Fibroblast of lung (primary cell): Measurements from ENCODE around the gene HYAL1.
A peak's percentile ranks its signal among the peaks of the same experiment; 100 is the strongest.

Experiments
- EZH2 ChIP-seq: IDR thresholded peaks from 2 replicates; pipeline ENCODE4 v1.5.1; 2012; ENCODE audit warnings: low read length, control low read depth, mild to moderate bottlenecking; ENCODE audit errors: missing control alignments
- TF ChIP-seq, protein P1 (sequence below), 2 donors: IDR thresholded peaks in 1 of 2; conservative IDR thresholded peaks in 1 of 2; 1 replicate in 1 of 2; 2 replicates in 1 of 2; pipeline ENCODE4 v1.5.1; 2011 to 2012; ENCODE audit warnings: low read length in 2 of 2, control low read depth in 1 of 2, inconsistent platforms in 1 of 2, low read depth in 1 of 2, mild to moderate bottlenecking in 1 of 2

DNA sequence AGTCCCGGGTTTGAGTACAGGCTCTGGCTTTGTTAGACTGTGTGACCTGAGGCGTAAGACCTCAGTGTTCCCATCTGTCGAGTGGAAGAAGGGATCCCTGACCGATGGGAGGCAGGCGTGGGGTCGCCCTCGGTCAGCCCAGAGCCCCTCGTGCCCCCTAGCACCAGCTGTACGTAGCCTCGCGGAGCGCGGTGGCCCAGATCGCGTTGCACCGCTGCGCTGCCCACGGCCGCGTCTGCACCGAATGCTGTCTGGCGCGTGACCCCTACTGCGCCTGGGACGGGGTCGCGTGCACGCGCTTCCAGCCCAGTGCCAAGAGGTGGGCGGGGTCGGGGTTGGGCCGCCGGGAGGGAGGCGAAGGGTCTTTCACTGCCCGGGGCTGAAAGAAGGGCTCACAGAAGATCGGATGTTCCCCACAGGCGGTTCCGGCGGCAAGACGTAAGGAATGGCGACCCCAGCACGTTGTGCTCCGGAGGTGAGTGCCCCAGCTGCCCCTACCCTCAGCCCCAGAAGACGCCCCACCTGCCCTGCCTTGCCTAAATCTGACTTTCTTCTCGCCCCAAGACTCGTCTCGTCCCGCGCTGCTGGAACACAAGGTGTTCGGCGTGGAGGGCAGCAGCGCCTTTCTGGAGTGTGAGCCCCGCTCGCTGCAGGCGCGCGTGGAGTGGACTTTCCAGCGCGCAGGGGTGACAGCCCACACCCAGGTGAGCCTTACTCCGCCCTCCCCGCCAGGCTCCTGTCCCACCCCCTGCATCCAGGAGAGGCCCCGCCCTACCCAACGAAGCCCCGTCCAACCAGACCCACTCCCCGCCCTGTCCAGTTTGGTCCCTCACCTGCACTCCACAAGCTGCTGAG, 28.0 kb downstream of the HYAL1 start:
- TF ChIP-seq, protein P1, sequence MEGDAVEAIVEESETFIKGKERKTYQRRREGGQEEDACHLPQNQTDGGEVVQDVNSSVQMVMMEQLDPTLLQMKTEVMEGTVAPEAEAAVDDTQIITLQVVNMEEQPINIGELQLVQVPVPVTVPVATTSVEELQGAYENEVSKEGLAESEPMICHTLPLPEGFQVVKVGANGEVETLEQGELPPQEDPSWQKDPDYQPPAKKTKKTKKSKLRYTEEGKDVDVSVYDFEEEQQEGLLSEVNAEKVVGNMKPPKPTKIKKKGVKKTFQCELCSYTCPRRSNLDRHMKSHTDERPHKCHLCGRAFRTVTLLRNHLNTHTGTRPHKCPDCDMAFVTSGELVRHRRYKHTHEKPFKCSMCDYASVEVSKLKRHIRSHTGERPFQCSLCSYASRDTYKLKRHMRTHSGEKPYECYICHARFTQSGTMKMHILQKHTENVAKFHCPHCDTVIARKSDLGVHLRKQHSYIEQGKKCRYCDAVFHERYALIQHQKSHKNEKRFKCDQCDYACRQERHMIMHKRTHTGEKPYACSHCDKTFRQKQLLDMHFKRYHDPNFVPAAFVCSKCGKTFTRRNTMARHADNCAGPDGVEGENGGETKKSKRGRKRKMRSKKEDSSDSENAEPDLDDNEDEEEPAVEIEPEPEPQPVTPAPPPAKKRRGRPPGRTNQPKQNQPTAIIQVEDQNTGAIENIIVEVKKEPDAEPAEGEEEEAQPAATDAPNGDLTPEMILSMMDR (conservative IDR thresholded peaks at IDR 0.05 in 1 of 2, IDR thresholded peaks at IDR 0.05 in 1 of 2; ENCODE audit: low read depth in 1 of 2, low read length in 2 of 2) = no peak
- TF ChIP-seq EZH2 = peak; percentile 61
